ENCODE results near the gene ETV3L. TPM values are rescaled to one million over a fixed set of nuclear protein-coding genes. Genes with fewer than 3 reads are reported as not detected.

Gene ETV3L
- total and polyA plus RNA-seq, 2 experiments from 2014 or later: not detected

DNA sequence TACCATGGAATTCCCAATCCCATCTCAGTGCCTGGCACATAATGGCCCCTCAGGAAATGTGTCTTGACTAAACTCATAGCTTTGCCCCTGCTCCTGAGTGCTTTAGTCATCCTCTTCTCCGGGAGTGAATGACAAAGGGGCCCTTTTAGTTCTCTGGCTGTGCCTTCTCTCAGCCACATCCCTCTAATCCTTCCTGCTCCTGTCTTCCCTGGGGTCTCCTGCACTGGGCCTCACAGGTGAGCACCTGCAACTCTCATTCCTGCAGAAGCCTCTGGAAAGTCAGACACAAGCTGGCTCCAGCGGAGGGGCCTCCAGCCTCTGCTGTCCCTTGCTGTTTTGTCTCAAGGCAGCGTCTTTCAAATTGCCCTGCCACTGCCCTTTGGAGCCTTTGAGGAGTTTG lies 14.0 kb upstream of the ETV3L start:
- Histone ChIP-seq H3K36me3 (no peaks in the 10 kb centered on the region), H3K27me3 (peaks cover 11% of the 10 kb centered on the region), H3K27ac (no peak overlapping the region), H3K4me3 (no peak overlapping the region), H3K4me1 (ENCODE audit: low read depth) (no peaks in the 10 kb centered on the region), H3K9me3 (ENCODE audit: low read depth) (no peaks in the 10 kb centered on the region)
- DNase-seq (ENCODE audit: low read depth in 1 of 2, low spot score in 1 of 2): no peak
- TF ChIP-seq, protein P1, sequence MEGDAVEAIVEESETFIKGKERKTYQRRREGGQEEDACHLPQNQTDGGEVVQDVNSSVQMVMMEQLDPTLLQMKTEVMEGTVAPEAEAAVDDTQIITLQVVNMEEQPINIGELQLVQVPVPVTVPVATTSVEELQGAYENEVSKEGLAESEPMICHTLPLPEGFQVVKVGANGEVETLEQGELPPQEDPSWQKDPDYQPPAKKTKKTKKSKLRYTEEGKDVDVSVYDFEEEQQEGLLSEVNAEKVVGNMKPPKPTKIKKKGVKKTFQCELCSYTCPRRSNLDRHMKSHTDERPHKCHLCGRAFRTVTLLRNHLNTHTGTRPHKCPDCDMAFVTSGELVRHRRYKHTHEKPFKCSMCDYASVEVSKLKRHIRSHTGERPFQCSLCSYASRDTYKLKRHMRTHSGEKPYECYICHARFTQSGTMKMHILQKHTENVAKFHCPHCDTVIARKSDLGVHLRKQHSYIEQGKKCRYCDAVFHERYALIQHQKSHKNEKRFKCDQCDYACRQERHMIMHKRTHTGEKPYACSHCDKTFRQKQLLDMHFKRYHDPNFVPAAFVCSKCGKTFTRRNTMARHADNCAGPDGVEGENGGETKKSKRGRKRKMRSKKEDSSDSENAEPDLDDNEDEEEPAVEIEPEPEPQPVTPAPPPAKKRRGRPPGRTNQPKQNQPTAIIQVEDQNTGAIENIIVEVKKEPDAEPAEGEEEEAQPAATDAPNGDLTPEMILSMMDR (IDR thresholded peaks at IDR 0.05; ENCODE audit: low read depth, low read length): no peak

DNA sequence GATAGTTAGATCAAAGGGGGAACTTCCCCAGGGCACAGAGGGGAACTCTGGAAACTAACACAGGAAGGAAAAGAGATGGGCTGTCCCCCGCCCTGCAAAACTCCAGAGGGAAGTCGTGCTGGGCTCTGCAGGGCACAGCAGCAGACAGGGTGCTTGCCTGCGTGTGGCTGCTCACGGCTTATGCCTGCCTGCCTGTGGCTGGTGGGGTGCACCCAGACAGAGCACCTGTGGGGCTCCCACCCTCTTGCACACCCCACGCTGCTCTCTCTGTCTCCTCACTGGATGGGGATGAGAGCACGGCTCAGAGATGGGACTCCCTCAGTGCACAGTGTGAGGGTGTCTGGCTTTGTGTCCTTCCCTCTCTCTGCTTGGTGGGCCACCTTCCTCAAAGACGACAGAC lies 13.5 kb upstream of the ETV3L start:
- Histone ChIP-seq H3K4me1 (ENCODE audit: low read depth) (no peaks in the 10 kb centered on the region), H3K27ac (no peak overlapping the region), H3K27me3 (peaks cover 11% of the 10 kb centered on the region), H3K36me3 (no peaks in the 10 kb centered on the region), H3K9me3 (ENCODE audit: low read depth) (no peaks in the 10 kb centered on the region), H3K4me3 (no peak overlapping the region)
- TF ChIP-seq, protein P1 (IDR thresholded peaks at IDR 0.05; ENCODE audit: low read depth, low read length): no peak
- no peak for DNase-seq (ENCODE audit: low read depth in 1 of 2, low spot score in 1 of 2)

DNA sequence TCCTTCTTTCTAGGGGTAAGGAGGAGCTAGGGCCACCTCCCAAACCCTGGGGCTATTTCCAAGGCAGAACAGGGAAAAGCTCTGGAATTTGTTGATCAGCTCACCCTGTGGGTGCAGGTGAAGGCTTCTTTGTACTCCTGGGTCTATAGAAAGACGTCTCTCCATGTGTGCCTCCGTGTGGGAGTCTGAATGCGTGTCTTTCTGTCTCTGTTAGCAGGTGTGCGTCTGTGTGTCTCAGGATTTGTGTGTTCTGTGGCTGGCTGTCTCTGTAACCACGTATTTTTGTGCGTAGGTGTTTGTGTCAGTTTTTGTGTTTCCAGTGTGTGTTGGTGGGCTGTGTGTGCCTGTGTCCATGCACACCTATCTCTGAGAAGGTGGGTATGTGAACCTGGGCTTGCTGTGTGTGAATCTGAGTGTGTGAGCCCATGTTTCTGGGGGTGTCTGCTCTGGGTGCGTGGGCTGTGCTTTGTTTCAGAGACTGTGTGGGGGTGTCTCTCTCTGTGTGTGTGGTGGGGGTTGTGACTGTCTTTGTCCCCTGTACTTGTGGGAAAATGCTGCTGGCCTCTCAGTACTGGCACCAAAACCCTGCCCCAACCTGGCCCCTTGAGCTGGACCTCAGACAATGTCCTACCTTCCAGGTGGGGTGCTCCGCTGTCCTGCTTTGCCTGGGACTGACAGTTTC lies 12.7 kb upstream of the ETV3L start:
- no peaks in the 10 kb centered on the region for H3K4me1 ChIP-seq (ENCODE audit: low read depth)
- TF ChIP-seq, protein P1 (IDR thresholded peaks at IDR 0.05; ENCODE audit: low read depth, low read length): no peak
- no peaks in the 10 kb centered on the region for H3K36me3 ChIP-seq
- no peak overlapping the region for H3K27ac ChIP-seq
- no peaks in the 10 kb centered on the region for H3K9me3 ChIP-seq (ENCODE audit: low read depth)
- no peak overlapping the region for H3K4me3 ChIP-seq
- peaks cover 17% of the 10 kb centered on the region for H3K27me3 ChIP-seq
- no peak for DNase-seq (ENCODE audit: low read depth in 1 of 2, low spot score in 1 of 2)

DNA sequence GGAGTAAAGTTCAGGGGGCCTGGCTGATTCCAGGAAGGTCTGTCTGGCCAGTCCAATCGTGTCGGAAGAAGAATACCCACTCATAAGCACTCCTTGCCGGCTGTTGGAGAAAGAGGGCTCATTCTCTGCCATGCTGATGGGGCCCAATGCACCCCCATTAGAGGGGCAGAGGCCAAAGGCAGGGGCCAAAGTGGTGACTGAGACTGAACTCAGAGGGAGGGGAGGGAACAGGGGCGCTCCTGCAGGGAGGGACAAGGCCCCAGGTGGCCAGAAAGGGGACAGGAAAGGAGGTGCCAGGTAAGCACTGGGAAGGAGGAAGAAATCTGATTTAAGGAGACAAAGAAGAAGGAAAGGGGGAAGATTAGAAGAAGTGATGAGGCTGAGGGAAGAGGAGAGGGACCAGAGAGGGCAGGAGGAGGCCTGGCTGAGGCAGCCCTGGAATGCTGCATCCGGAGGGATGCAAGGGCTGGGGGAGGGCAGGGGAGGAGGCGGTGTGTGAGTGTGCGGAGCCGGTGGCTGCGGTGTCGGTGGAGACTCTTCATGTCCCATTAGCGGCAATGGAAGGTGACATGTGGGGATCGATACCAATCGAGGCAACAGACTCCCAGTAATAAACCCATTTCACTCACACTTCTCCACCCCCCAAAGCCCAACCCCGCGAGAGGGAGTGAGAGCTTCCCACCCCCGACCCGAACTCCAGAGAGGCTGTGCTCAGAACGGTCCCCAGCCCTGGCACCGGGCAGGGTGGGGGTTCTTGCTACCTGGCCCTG lies 12.0 kb upstream of the ETV3L start:
- no peak for DNase-seq (ENCODE audit: low read depth in 1 of 2, low spot score in 1 of 2)
- H3K27me3 ChIP-seq: peaks cover 23% of the 10 kb centered on the region
- no peaks in the 10 kb centered on the region for H3K36me3 ChIP-seq
- no peak overlapping the region for H3K27ac ChIP-seq
- H3K4me3 ChIP-seq: no peak overlapping the region
- no peaks in the 10 kb centered on the region for H3K9me3 ChIP-seq (ENCODE audit: low read depth)
- TF ChIP-seq, protein P1 (IDR thresholded peaks at IDR 0.05; ENCODE audit: low read depth, low read length): no peak
- no peaks in the 10 kb centered on the region for H3K4me1 ChIP-seq (ENCODE audit: low read depth)

DNA sequence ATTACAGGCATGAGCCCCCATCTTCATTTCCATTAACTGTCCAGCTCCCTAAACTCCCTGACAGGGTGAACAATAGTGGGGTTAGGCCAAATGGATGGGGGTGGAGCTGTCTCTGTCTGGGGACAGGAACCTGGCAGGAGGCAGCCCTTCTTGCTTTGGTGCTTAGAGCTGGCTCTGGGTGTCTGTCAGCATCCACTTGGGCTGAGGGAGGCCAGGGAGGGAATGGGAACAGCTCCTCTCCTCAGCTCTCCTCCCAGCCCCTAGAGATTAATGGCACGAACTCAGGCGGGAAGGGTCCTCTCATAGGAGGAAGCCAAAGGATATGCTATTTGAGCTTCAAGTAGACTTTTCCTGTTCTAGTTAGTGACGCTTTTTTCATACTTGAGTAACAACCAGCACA lies 11.1 kb upstream of the ETV3L start:
- H3K4me1 ChIP-seq (ENCODE audit: low read depth): no peaks in the 10 kb centered on the region
- peak in 1 of 2 donors; percentile 56 for DNase-seq (ENCODE audit: low read depth in 1 of 2, low spot score in 1 of 2)
- H3K36me3 ChIP-seq: no peaks in the 10 kb centered on the region
- no peak overlapping the region for H3K27ac ChIP-seq
- H3K27me3 ChIP-seq: peaks cover 27% of the 10 kb centered on the region
- H3K9me3 ChIP-seq (ENCODE audit: low read depth): no peaks in the 10 kb centered on the region
- H3K4me3 ChIP-seq: no peak overlapping the region
- TF ChIP-seq, protein P1 (IDR thresholded peaks at IDR 0.05; ENCODE audit: low read depth, low read length): no peak
